ENCODE data around the gene SPATA1.

DNA sequence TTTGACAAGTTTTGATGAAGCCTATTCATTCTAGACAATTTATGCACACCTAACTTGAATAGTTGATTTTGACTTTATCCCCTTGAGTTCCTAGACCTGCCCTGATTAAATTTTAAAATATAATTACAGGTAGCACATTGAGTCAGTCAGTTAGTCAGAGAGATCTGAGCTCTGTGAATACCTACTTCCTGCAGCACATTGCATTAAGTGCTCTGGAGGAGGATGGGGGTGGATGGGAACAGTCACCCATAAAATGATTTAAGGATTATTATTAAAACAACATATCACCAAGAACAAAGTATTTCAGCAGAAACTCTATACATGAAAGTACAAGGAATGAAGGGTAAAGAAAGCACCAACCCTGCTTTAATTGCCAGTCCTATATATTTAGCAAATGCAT is 38.9 kb upstream of the SPATA1 start:
- TF ChIP-seq, protein P1, sequence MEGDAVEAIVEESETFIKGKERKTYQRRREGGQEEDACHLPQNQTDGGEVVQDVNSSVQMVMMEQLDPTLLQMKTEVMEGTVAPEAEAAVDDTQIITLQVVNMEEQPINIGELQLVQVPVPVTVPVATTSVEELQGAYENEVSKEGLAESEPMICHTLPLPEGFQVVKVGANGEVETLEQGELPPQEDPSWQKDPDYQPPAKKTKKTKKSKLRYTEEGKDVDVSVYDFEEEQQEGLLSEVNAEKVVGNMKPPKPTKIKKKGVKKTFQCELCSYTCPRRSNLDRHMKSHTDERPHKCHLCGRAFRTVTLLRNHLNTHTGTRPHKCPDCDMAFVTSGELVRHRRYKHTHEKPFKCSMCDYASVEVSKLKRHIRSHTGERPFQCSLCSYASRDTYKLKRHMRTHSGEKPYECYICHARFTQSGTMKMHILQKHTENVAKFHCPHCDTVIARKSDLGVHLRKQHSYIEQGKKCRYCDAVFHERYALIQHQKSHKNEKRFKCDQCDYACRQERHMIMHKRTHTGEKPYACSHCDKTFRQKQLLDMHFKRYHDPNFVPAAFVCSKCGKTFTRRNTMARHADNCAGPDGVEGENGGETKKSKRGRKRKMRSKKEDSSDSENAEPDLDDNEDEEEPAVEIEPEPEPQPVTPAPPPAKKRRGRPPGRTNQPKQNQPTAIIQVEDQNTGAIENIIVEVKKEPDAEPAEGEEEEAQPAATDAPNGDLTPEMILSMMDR (optimal IDR thresholded peaks at IDR 0.05 in 1 of 3, IDR thresholded peaks at IDR 0.05 in 1 of 3, conservative IDR thresholded peaks at IDR 0.05 in 1 of 3; ENCODE audit: extremely low read depth in 1 of 3, insufficient read depth in 2 of 3, low read length in 3 of 3) = no peak
- TF ChIP-seq EZH2 (IDR thresholded peaks at IDR 0.05; ENCODE audit: low read length) = no peak

Data from keratinocyte (primary cell).